ENCODE data around the gene ANO6.

Gene ANO6

DNA sequence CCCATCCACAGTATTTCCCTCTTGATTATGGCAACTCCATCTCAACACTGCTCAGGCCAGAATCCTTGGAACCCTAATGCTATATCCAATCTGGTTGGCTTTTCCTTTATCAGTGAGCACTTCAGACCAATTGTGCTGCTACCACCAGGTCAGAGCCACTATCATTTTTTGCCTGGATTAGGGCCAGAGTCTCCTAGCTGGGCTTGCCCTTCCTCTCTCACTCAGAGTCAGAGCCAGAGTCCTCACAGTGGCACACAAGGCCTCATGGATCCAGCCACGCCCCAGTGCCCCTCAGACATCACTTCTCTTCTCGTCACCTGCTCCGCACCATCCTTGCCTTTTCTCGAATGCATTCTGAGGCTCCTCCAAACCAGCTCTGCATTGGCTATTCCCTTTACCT is 211.1 kb downstream of the ANO6 start:
- H3K4me3 ChIP-seq (ENCODE audit: low read depth, low read length): no peak overlapping the region
- no peak for DNase-seq (ENCODE audit: low read depth)
- TF ChIP-seq CTCF (IDR thresholded peaks at IDR 0.05; ENCODE audit: low read depth, low read length, missing control alignments): no peak

DNA sequence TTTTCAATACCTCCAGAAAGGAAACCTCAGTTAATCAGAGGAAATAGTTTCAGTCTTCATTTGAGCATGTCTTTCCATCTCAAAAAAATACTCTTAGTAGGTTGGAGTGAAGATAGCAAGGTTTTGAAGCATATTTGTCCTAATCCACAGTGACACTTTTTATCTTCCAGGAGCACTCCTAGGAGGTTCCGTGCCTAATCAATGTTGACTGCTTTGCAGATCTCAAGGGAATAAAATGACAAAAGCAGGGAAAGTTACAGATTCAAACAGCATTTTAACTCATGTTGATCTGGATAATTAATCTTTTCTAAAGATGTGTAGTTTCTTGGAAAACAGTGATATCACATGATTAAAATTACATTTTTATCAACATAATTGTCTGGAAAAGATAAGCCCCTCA is 213.9 kb downstream of the ANO6 start:
- DNase-seq (ENCODE audit: low read depth): no peak
- no peak overlapping the region for H3K4me3 ChIP-seq (ENCODE audit: low read depth, low read length)
- no peak for TF ChIP-seq CTCF (IDR thresholded peaks at IDR 0.05; ENCODE audit: low read depth, low read length, missing control alignments)

DNA sequence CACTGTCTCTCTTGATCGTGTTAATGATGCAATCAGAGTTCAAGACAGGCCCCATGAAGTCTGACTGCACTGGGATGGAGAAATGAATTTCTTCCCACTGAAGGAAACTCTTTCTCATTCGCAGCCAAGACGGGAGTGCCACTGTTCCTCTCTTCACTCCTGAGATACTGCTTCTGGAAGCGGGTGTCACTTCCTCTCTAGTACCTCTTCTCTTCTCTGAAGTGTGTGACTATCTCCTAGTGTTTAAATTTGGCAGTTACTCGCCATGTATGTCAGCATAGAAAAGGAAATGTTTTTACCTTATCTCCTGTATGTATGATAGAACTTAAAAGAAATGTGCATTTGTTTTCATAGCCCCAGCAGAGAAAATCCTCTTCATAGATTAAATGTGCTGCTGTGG is 215.2 kb downstream of the ANO6 start:
- no peak for TF ChIP-seq CTCF (IDR thresholded peaks at IDR 0.05; ENCODE audit: low read depth, low read length, missing control alignments)
- H3K4me3 ChIP-seq (ENCODE audit: low read depth, low read length): no peak overlapping the region
- no peak for DNase-seq (ENCODE audit: low read depth)

- no peak for TF ChIP-seq CTCF (IDR thresholded peaks at IDR 0.05; ENCODE audit: low read depth, low read length, missing control alignments)
- DNase-seq (ENCODE audit: low read depth): no peak
- H3K4me3 ChIP-seq (ENCODE audit: low read depth, low read length): no peak overlapping the region
These were observed 216.8 kb downstream of the ANO6 start for GRCh38 chr12:45432710-45433109.

GRCh38 chr12:45433441-45433868 is 217.6 kb downstream of the ANO6 start:
- no peak for TF ChIP-seq CTCF (IDR thresholded peaks at IDR 0.05; ENCODE audit: low read depth, low read length, missing control alignments)
- no peak overlapping the region for H3K4me3 ChIP-seq (ENCODE audit: low read depth, low read length)
- DNase-seq (ENCODE audit: low read depth): no peak

GRCh38 chr12:45434094-45434493 is 218.2 kb downstream of the ANO6 start:
- DNase-seq (ENCODE audit: low read depth): no peak
- no peak overlapping the region for H3K4me3 ChIP-seq (ENCODE audit: low read depth, low read length)
- TF ChIP-seq CTCF (IDR thresholded peaks at IDR 0.05; ENCODE audit: low read depth, low read length, missing control alignments): no peak

GRCh38 chr12:45435945-45436710 is 220.2 kb downstream of the ANO6 start:
- DNase-seq (ENCODE audit: low read depth): no peak
- no peak overlapping the region for H3K4me3 ChIP-seq (ENCODE audit: low read depth, low read length)
- TF ChIP-seq CTCF (IDR thresholded peaks at IDR 0.05; ENCODE audit: low read depth, low read length, missing control alignments): no peak
